Dedifferentiated amniotic fluid mesenchymal stem cell (primary cell): ENCODE data around the gene IRF2BP2.
A peak's percentile ranks its signal among the peaks of the same experiment; 100 is the strongest.

ENCODE experiments used
- DNase-seq: peaks from one replicate; pipeline ENCODE4 v3.0.0-alpha.2; 2016; ENCODE audit errors: extremely low spot score

The IRF2BP2 gene

GRCh38 chr1:234634387-234634786, 24.4 kb upstream of the IRF2BP2 start:
- DNase-seq, result no peak

GRCh38 chr1:234633246-234634003, 23.4 kb upstream of the IRF2BP2 start:
- DNase-seq, result no peak

GRCh38 chr1:234632225-234632624, 22.2 kb upstream of the IRF2BP2 start:
- DNase-seq, result no peak

GRCh38 chr1:234631721-234632125, 21.7 kb upstream of the IRF2BP2 start:
- DNase-seq, result peak; percentile 72

GRCh38 chr1:234629026-234629425, 19.0 kb upstream of the IRF2BP2 start:
- no peak for DNase-seq

- DNase-seq, result peak; percentile 49
These were observed 18.1 kb upstream of the IRF2BP2 start for GRCh38 chr1:234628089-234628488.

GRCh38 chr1:234627009-234627950, 17.3 kb upstream of the IRF2BP2 start:
- DNase-seq, result no peak

GRCh38 chr1:234626391-234626790, 16.4 kb upstream of the IRF2BP2 start:
- no peak for DNase-seq

GRCh38 chr1:234624724-234625117, 14.7 kb upstream of the IRF2BP2 start:
- DNase-seq, result no peak

GRCh38 chr1:234621657-234622335, 11.8 kb upstream of the IRF2BP2 start:
- DNase-seq, result peak; percentile 72

- no peak for DNase-seq
These were observed 11.1 kb upstream of the IRF2BP2 start for GRCh38 chr1:234621127-234621468.

- DNase-seq, result no peak
These were observed 10.5 kb upstream of the IRF2BP2 start for GRCh38 chr1:234620272-234621126.

GRCh38 chr1:234619794-234620247, 9.8 kb upstream of the IRF2BP2 start:
- DNase-seq, result no peak

- no peak for DNase-seq
These were observed 9.1 kb upstream of the IRF2BP2 start for GRCh38 chr1:234619071-234619480.

- no peak for DNase-seq
These were observed 8.7 kb upstream of the IRF2BP2 start for GRCh38 chr1:234618737-234619049.

- DNase-seq, result peak; percentile 89
These were observed 8.2 kb upstream of the IRF2BP2 start for GRCh38 chr1:234617986-234618736.

- no peak for DNase-seq
These were observed 7.4 kb upstream of the IRF2BP2 start for GRCh38 chr1:234617131-234617985.

- no peak for DNase-seq
These were observed 6.7 kb upstream of the IRF2BP2 start for GRCh38 chr1:234616644-234617043.

GRCh38 chr1:234614081-234614489, 4.1 kb upstream of the IRF2BP2 start:
- no peak for DNase-seq
